ENCODE data around the gene ITGB1. TPM values are rescaled to one million over a fixed set of nuclear protein-coding genes. Genes with fewer than 3 reads are reported as not detected.

The ITGB1 gene
- total RNA-seq, 2 donors from 2014 or later: 164 to 259 TPM

DNA sequence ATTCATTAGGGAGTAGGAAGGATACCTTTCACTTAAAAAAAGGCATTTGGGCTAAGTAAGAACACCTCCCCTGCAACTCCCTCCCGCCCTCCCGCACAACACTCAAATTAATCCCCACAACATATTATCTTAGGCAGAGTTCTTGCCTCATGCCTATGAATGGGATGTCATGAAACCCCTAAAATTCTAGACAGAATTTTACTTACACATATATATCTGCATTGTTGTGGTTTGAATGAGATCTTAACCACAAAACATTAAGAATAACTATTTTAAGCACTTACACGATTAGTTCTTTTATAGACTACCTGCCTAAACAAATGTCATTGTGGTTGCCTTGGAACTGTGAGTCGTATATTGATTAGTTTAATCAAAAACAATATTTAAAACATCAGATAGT, 4.5 kb upstream of the ITGB1 start:
- TF ChIP-seq, protein P1, sequence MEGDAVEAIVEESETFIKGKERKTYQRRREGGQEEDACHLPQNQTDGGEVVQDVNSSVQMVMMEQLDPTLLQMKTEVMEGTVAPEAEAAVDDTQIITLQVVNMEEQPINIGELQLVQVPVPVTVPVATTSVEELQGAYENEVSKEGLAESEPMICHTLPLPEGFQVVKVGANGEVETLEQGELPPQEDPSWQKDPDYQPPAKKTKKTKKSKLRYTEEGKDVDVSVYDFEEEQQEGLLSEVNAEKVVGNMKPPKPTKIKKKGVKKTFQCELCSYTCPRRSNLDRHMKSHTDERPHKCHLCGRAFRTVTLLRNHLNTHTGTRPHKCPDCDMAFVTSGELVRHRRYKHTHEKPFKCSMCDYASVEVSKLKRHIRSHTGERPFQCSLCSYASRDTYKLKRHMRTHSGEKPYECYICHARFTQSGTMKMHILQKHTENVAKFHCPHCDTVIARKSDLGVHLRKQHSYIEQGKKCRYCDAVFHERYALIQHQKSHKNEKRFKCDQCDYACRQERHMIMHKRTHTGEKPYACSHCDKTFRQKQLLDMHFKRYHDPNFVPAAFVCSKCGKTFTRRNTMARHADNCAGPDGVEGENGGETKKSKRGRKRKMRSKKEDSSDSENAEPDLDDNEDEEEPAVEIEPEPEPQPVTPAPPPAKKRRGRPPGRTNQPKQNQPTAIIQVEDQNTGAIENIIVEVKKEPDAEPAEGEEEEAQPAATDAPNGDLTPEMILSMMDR (IDR thresholded peaks at IDR 0.05): no peak
- 28 to 30% methylated on average over 4 of the region's 4 CpGs for WGBS, 2 donors
- H3K36me3 ChIP-seq (replicated peaks in 1 of 2; ENCODE audit: insufficient read depth in 1 of 2, low read depth in 2 of 2): no peaks in the 10 kb centered on the region
- peaks cover 32% of the 10 kb centered on the region for H3K4me1 ChIP-seq
- H3K4me3 ChIP-seq: no peak overlapping the region
- no peaks in the 10 kb centered on the region for H3K9me3 ChIP-seq
- no peak for ATAC-seq
- intact Hi-C loops (cut with DNase I): no loop called here
- H3K27ac ChIP-seq: peak overlapping the region; percentile 13 to 81 (median 50)
- no peaks in the 10 kb centered on the region for H3K27me3 ChIP-seq
- no peak for DNase-seq

DNA sequence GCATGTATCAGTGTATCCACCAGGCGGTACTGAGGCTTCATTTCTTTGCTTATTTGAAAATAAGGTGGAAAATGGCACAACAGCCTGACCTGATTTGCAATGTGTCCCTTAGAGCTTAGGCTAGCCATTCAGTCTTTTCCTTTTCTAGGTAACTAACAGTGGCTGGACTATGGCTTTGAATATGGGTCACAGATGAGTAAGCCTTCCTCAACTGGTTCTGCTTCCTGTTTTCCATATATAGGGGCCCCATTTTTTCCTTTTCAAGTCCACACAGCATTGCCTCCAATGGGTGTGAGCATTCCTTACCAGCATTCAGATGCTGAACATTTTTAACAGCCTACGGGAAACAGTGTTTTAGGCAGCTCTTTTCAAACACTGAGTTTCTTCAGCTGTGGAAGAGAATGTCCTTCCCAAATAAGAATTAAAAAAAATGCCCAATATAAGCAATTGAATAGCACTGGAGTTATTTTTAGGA, 3.9 kb upstream of the ITGB1 start:
- peak overlapping the region in 3 of 4 donors; percentile 22 to 81 (median 48) for H3K27ac ChIP-seq
- intact Hi-C loops (cut with DNase I): no loop called here
- no peaks in the 10 kb centered on the region for H3K9me3 ChIP-seq
- no peak for ATAC-seq
- 51 to 59% methylated on average over 2 of the region's 2 CpGs for WGBS, 2 donors
- peaks cover 32% of the 10 kb centered on the region for H3K4me1 ChIP-seq
- H3K4me3 ChIP-seq: no peak overlapping the region
- peak in 1 of 4 donors; percentile 23 for DNase-seq
- TF ChIP-seq, protein P1 (IDR thresholded peaks at IDR 0.05): no peak
- TF ChIP-seq POLR2A (IDR thresholded peaks at IDR 0.05): no peak
- no peaks in the 10 kb centered on the region for H3K27me3 ChIP-seq
- no peaks in the 10 kb centered on the region for H3K36me3 ChIP-seq (replicated peaks in 1 of 2; ENCODE audit: insufficient read depth in 1 of 2, low read depth in 2 of 2)

DNA sequence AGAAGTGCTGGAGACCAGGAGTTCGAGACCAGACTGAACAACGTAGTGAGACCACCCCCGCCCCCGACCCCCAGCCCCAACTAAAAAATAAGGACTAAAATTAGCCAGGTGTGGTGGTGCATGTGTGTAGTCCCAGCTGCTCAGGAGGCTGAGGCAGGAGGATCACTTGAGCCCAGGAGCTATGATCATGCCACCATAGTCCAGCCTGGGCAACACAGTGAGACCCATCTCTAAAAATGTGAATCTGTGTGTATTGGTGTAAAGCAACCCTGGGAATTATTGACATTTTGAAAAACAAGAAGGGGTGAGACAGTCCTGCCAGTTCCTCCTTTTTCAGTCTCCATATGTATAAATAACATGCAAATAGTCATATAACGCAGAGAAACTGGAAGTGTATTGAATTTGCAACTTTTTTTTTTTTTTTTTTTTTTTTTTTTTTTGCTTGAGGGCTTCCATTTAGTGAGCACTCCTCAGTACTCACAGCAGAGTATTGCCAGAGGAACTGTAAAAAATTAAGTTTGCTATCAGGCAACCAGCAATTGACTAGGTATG, 3.4 kb upstream of the ITGB1 start:
- intact Hi-C loops (cut with DNase I): no loop called here
- Histone ChIP-seq H3K4me3 (no peak overlapping the region), H3K27ac (peak overlapping the region in 3 of 4 donors; percentile 22 to 81 (median 48)), H3K36me3 (replicated peaks in 1 of 2; ENCODE audit: insufficient read depth in 1 of 2, low read depth in 2 of 2) (no peaks in the 10 kb centered on the region), H3K9me3 (no peaks in the 10 kb centered on the region), H3K4me1 (peaks cover 33% of the 10 kb centered on the region), H3K27me3 (no peaks in the 10 kb centered on the region)
- WGBS, 2 donors: 91 to 92% methylated on average over 5 of the region's 5 CpGs
- DNase-seq (no peak), ATAC-seq (no peak)
- no peak for TF ChIP-seq POLR2A (IDR thresholded peaks at IDR 0.05)
- TF ChIP-seq, protein P1 (IDR thresholded peaks at IDR 0.05): no peak

DNA sequence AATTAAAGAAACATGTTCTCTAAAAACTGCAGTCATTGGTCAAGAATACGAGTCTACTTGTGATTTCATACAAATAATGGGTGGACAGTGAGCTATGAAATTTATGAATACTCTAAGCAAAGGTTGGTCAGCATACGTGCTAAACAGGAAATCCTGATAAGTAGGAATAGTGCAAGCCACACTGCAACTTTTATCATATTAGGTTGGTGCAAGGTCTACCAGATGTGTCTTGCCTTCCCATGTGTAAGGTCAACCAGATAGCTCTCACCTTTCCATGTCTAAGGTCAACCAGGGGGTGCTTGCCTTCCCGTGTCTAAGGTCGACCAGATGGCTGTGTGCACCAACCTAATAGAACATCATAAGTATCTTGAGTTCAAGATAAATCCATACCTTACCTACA, 2.0 kb upstream of the ITGB1 start:
- peak overlapping the region in 2 of 4 donors; percentile 98 to 100 for H3K27ac ChIP-seq
- H3K9me3 ChIP-seq: no peaks in the 10 kb centered on the region
- ATAC-seq (no peak), DNase-seq (no peak)
- intact Hi-C loops (cut with DNase I): no loop called here
- 31 to 50% methylated on average over 4 of the region's 4 CpGs for whole genome bisulfite sequencing, 2 donors
- H3K4me1 ChIP-seq: peaks cover 47% of the 10 kb centered on the region
- TF ChIP-seq POLR2A (IDR thresholded peaks at IDR 0.05): no peak
- TF ChIP-seq, protein P1 (IDR thresholded peaks at IDR 0.05): no peak
- no peaks in the 10 kb centered on the region for H3K27me3 ChIP-seq
- H3K4me3 ChIP-seq: no peak overlapping the region
- no peaks in the 10 kb centered on the region for H3K36me3 ChIP-seq (replicated peaks in 1 of 2; ENCODE audit: insufficient read depth in 1 of 2, low read depth in 2 of 2)

All from body of pancreas (tissue), 4 donors.